Measurements from ENCODE around the gene PIMREG. TPM values are rescaled to one million over a fixed set of nuclear protein-coding genes. Genes with fewer than 3 reads are reported as not detected.

The PIMREG gene
- polyA plus RNA-seq, 3 donors: not detected

- no CpG with 5 or more reads among the region's 6 CpGs for WGBS (ENCODE audit: insufficient coverage)
- Histone ChIP-seq H3K27ac (ENCODE audit: low read depth in 1 of 2, low read length in 2 of 2) (no peak overlapping the region), H3K4me1 (ENCODE audit: control insufficient read depth in 1 of 2, insufficient read depth in 2 of 2, low read length in 2 of 2) (peaks cover 20 to 25% of the 10 kb centered on the region in 2 donors), H3K4me3 (replicated peaks in 1 of 3; ENCODE audit: low read depth in 2 of 3, low read length in 3 of 3) (no peak overlapping the region), H3K27me3 (ENCODE audit: control insufficient read depth in 2 of 2, insufficient read depth in 2 of 2, low read length in 2 of 2) (peaks cover 0 to 3% of the 10 kb centered on the region in 2 donors), H3K9ac (ENCODE audit: insufficient read depth, low read length, poor library complexity, severe bottlenecking) (no peak overlapping the region), H3K36me3 (replicated peaks in 1 of 2; ENCODE audit: control insufficient read depth in 1 of 2, insufficient read depth in 2 of 2, low read length in 2 of 2) (peaks cover 4 to 10% of the 10 kb centered on the region in 2 donors), H3K9me3 (replicated peaks in 1 of 2; ENCODE audit: control insufficient read depth in 1 of 2, insufficient read depth in 1 of 2, low read length in 2 of 2) (no peaks in the 10 kb centered on the region), H3K4me2 (replicated peaks; ENCODE audit: extremely low read depth, low read length, poor library complexity, severe bottlenecking) (no peak overlapping the region), H3K79me2 (ENCODE audit: insufficient read depth, low read length) (peaks cover 14% of the 10 kb centered on the region), H2AFZ (ENCODE audit: insufficient read depth, low read depth, low read length, poor library complexity, severe bottlenecking) (no peak overlapping the region), H4K20me1 (ENCODE audit: insufficient read depth, low read length) (no peaks in the 10 kb centered on the region)
- intact Hi-C loops (cut with micrococcal nuclease): loop anchor here in 1 of 2 donors (5.0 to 10.0 kb wide), 2 partner anchors 860 to 958 kb away; partner anchors contain the start of genes DERL2, MIS12 and NLRP1
- H3K27me3 Mint-ChIP-seq (ENCODE audit: low read depth in 3 of 3): peaks cover 8 to 13% (median 13%) of the 10 kb centered on the region in 3 donors
- peaks cover 6 to 18% of the 10 kb centered on the region in 2 donors for H3K36me3 Mint-ChIP-seq
- no peak overlapping the region for H3K4me3 Mint-ChIP-seq
- no peak overlapping the region for H3K27ac Mint-ChIP-seq
- peaks cover 0 to 6% (median 0%) of the 10 kb centered on the region in 7 donors for H3K9me3 Mint-ChIP-seq
- no peak for DNase-seq
- H3K4me1 Mint-ChIP-seq: peaks cover 24% of the 10 kb centered on the region
- TF ChIP-seq CTCF (IDR thresholded peaks at IDR 0.05): no peak
Observed at GRCh38 chr17:6442775-6443174, 1.5 kb upstream of the PIMREG start.

DNA sequence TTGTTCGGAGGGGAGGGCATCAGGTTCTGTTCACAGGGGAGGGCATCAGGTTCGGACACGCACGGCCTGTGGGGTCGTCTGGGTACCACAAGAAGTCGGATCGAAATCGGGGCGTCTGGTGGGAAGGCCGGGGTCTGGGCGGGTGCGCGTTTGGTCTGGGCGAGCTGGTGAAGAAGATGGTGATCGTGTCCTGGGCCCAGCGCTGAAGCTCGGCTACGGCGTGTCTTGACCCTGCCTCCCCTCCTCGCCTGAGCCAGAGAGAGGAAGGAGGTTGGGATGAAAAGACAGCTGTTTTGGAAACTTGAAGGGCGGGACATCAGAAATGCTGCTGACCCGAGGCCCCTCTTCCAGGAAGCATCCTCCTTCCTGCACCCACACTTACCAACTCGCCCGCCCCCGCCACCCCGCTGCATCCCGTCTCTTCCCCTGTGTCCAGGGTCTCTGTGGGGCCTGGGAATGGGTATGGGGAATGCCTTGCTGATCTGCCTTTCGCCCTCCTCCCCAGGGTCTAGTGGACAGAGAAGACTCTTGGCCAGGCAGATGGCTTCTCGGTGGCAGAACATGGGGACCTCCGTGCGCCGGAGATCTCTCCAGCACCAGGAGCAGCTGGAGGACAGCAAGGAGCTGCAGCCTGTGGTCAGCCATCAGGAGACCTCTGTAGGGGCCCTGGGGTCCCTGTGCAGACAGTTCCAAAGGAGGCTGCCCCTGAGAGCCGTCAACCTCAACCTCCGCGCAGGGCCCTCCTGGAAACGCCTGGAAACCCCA, 498 bp downstream of the PIMREG start:
- DNase-seq: no peak
- peaks cover 0 to 6% (median 0%) of the 10 kb centered on the region in 7 donors for H3K9me3 Mint-ChIP-seq
- H3K4me2 ChIP-seq (replicated peaks; ENCODE audit: extremely low read depth, low read length, poor library complexity, severe bottlenecking): peak overlapping the region; percentile 94
- 50% methylated on average over 16 of the region's 36 CpGs for WGBS (ENCODE audit: insufficient coverage)
- H3K4me3 ChIP-seq (replicated peaks in 1 of 3; ENCODE audit: low read depth in 2 of 3, low read length in 3 of 3): peak overlapping the region; percentile 37 to 91 (median 75)
- intact Hi-C loops (cut with micrococcal nuclease): loop anchor here in 1 of 2 donors (5.0 to 10.0 kb wide), 2 partner anchors 862 to 960 kb away; partner anchors contain the start of genes DERL2, MIS12 and NLRP1
- H3K4me3 Mint-ChIP-seq: peak overlapping the region; percentile 97 to 99
- TF ChIP-seq CTCF (IDR thresholded peaks at IDR 0.05): no peak
- H4K20me1 ChIP-seq (ENCODE audit: insufficient read depth, low read length): no peaks in the 10 kb centered on the region
- H3K4me1 Mint-ChIP-seq: peaks cover 24% of the 10 kb centered on the region
- H3K9me3 ChIP-seq (replicated peaks in 1 of 2; ENCODE audit: control insufficient read depth in 1 of 2, insufficient read depth in 1 of 2, low read length in 2 of 2): no peaks in the 10 kb centered on the region
- no peaks in the 10 kb centered on the region for H3K27me3 ChIP-seq (ENCODE audit: control insufficient read depth in 2 of 2, insufficient read depth in 2 of 2, low read length in 2 of 2)
- H3K4me1 ChIP-seq (ENCODE audit: control insufficient read depth in 1 of 2, insufficient read depth in 2 of 2, low read length in 2 of 2): peaks cover 20 to 25% of the 10 kb centered on the region in 2 donors
- peak overlapping the region; percentile 65 to 96 (median 82) for H3K27ac Mint-ChIP-seq
- H3K36me3 Mint-ChIP-seq: peaks cover 21 to 38% of the 10 kb centered on the region in 2 donors
- H2AFZ ChIP-seq (ENCODE audit: insufficient read depth, low read depth, low read length, poor library complexity, severe bottlenecking): peak overlapping the region; percentile 97
- peaks cover 7 to 9% (median 7%) of the 10 kb centered on the region in 3 donors for H3K27me3 Mint-ChIP-seq (ENCODE audit: low read depth in 3 of 3)
- H3K27ac ChIP-seq (ENCODE audit: low read depth in 1 of 2, low read length in 2 of 2): peak overlapping the region in 1 of 2 donors; percentile 37
- peak overlapping the region; percentile 67 for H3K9ac ChIP-seq (ENCODE audit: insufficient read depth, low read length, poor library complexity, severe bottlenecking)
- H3K36me3 ChIP-seq (replicated peaks in 1 of 2; ENCODE audit: control insufficient read depth in 1 of 2, insufficient read depth in 2 of 2, low read length in 2 of 2): peaks cover 12 to 27% of the 10 kb centered on the region in 2 donors
- H3K79me2 ChIP-seq (ENCODE audit: insufficient read depth, low read length): peaks cover 14% of the 10 kb centered on the region
